ENCODE data around the gene RNF31. TPM values are rescaled to one million over a fixed set of nuclear protein-coding genes. Genes with fewer than 3 reads are reported as not detected.

Gene RNF31
- total RNA-seq, 2 experiments from 2014 or later, result 46.0 to 57.8 TPM

DNA sequence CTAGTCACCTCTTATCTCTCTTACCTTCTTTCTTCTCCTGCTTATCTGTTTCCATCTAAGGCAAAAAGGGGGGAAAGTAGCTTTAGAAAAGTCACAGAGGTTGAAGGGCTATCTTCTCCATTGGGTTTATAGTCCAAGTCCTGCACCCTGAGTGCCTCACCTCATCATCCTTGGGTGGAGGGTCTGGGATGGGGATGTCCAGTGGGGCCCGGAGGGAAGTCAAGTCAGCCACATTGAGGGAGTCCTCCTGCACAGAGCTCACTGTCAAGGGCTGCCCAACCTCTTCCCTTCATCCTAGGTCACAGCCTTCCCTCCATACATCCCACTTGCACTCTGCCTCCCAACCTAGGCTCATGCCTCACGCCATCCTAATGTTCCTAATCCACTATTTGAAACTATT is 2.1 kb upstream of the RNF31 start:
- no peaks in the 10 kb centered on the region for H3K27me3 Mint-ChIP-seq
- Histone ChIP-seq H3K4me3 (ENCODE audit: low read length) (peak overlapping the region; percentile 93), H3K27me3 (ENCODE audit: control insufficient read depth in 1 of 2, insufficient read depth in 2 of 2, low read length in 2 of 2) (no peaks in the 10 kb centered on the region), H3K36me3 (ENCODE audit: insufficient read depth, low read length) (peaks cover 49% of the 10 kb centered on the region), H3K4me1 (ENCODE audit: insufficient read depth, low read length) (peaks cover 63% of the 10 kb centered on the region), H3K27ac (ENCODE audit: low read depth in 1 of 2, low read length in 2 of 2) (no peak overlapping the region), H3K9me3 (ENCODE audit: control insufficient read depth in 1 of 2, insufficient read depth in 1 of 2, low read length in 2 of 2) (no peaks in the 10 kb centered on the region)
- H3K4me1 Mint-ChIP-seq (ENCODE audit: low read depth), result peaks cover 73% of the 10 kb centered on the region
- peak overlapping the region; percentile 99 for H3K4me3 Mint-ChIP-seq
- ChIA-PET POLR2A (interaction anchor here (0.6 to 8.1 kb wide), 6 partner anchors 9 to 89 kb away, joined by 3 to 154 read pairs (median 70); partner anchors contain the start of genes DCAF11, IRF9, NRL and PSME1), CTCF (interaction anchor here (1.2 to 2.1 kb wide), 2 partner anchors 16 to 36 kb away, joined by 3 to 20 read pairs; partner anchors contain the start of gene IRF9)
- ATAC-seq (ENCODE audit: poor library complexity), result no peak
- TF ChIP-seq CTCF (IDR thresholded peaks at IDR 0.05), result no peak
- H3K36me3 Mint-ChIP-seq (ENCODE audit: low read depth), result peaks cover 80% of the 10 kb centered on the region
- peak overlapping the region; percentile 90 for H3K27ac Mint-ChIP-seq
- no peaks in the 10 kb centered on the region for H3K9me3 Mint-ChIP-seq
- DNase-seq, result no peak
- intact Hi-C loops (cut with DNase I, micrococcal nuclease), result loop anchor here in 1 of 2 experiments (2.0 to 5.0 kb wide), 3 partner anchors 28 to 87 kb away; partner anchors contain the start of genes GMPR2, IPO4 and NEDD8

DNA sequence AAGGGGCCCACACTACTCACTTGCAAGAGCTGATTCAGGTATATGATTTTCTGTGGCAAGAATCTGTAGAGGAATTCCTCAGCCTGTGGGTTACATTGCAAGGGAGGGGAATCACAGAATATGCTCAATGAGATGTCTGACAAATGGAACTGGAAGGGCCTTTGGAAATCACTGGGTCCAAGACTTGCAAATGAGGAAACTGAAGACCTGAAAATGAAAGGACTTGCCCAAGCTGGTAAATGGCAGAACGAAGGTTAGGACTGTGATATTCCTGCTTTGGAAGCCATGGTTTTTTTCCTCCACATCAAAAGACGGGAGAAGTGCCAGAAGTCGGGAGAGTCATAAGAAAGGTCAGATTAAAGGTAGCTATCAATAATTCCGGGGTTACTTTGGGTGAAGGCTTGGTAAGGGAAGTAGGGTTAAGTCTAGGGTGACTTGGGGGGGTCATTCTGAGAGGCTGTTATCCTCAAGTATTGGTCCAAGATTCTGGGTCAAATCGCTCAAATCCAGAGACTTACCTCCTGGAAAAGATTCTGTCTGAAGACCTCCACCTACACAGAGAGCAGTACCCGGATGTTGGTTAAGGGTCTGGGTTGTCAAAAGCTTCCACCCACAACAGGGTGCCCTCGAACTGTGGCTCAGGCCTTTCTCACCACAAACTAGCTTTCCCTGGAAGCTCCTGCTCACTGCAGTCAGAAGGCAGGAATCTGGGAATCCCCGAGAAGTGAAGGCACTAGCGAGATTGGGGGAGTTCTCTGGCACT is 1.4 kb upstream of the RNF31 start:
- intact Hi-C loops (cut with DNase I, micrococcal nuclease), result loop anchor here (1.0 to 5.0 kb wide), 6 partner anchors 10 to 87 kb away; partner anchors contain the start of genes GMPR2 (in 2 of the 2), IPO4 (in 2 of the 2), NEDD8 (in 2 of the 2) and PSME1 (in 1 of the 2)
- Mint-ChIP-seq H3K27ac (peak overlapping the region; percentile 90), H3K4me1 (ENCODE audit: low read depth) (peaks cover 71% of the 10 kb centered on the region), H3K27me3 (no peaks in the 10 kb centered on the region), H3K4me3 (peak overlapping the region; percentile 99), H3K36me3 (ENCODE audit: low read depth) (peaks cover 82% of the 10 kb centered on the region), H3K9me3 (no peaks in the 10 kb centered on the region)
- TF ChIP-seq CTCF (IDR thresholded peaks at IDR 0.05), result no peak
- H3K9me3 ChIP-seq (ENCODE audit: control insufficient read depth in 1 of 2, insufficient read depth in 1 of 2, low read length in 2 of 2), result no peaks in the 10 kb centered on the region
- H3K27me3 ChIP-seq (ENCODE audit: control insufficient read depth in 1 of 2, insufficient read depth in 2 of 2, low read length in 2 of 2), result no peaks in the 10 kb centered on the region
- DNase-seq (peak in 3 of 14 experiments; percentile 22 to 35 (median 30)), ATAC-seq (ENCODE audit: poor library complexity) (no peak)
- peak overlapping the region; percentile 93 for H3K4me3 ChIP-seq (ENCODE audit: low read length)
- ChIA-PET CTCF (interaction anchor here (0.8 to 2.1 kb wide), 5 partner anchors 10 to 97 kb away, joined by 4 to 20 read pairs (median 5); partner anchors contain the start of genes IRF9, MDP1 and PSME1), POLR2A (interaction anchor here (0.7 to 8.1 kb wide), 20 partner anchors 10 to 1050 kb away, joined by 3 to 154 read pairs (median 9); partner anchors contain the start of genes C14orf119, CHMP4A, DCAF11 and IPO4)
- H3K27ac ChIP-seq (ENCODE audit: low read depth in 1 of 2, low read length in 2 of 2), result peak overlapping the region; percentile 76 to 82
- peaks cover 56% of the 10 kb centered on the region for H3K36me3 ChIP-seq (ENCODE audit: insufficient read depth, low read length)
- H3K4me1 ChIP-seq (ENCODE audit: insufficient read depth, low read length), result peaks cover 63% of the 10 kb centered on the region

GRCh38 chr14:24146453-24146977 is 783 bp upstream of the RNF31 start, which contains the start of gene PSME2:
Gene PSME2 (minus strand): TSS chr14:24146610. CDS start chr14:24146581, 29 bp downstream.
- intact Hi-C loops (cut with DNase I, micrococcal nuclease), result loop anchor here (1.0 to 5.0 kb wide), 5 partner anchors 10 to 86 kb away; partner anchors contain the start of genes GMPR2 (in 2 of the 2), IPO4 (in 2 of the 2), NEDD8 (in 2 of the 2) and PSME1 (in 1 of the 2)
- H3K27ac Mint-ChIP-seq, result peak within 1 kb of the TSS; percentile 90
- no peak for TF ChIP-seq CTCF (IDR thresholded peaks at IDR 0.05)
- peaks cover 82% of the 10 kb centered on the region for H3K36me3 Mint-ChIP-seq (ENCODE audit: low read depth)
- DNase-seq (peak; percentile 66 to 92 (median 74)), ATAC-seq (ENCODE audit: poor library complexity) (peak; percentile 48)
- H3K27me3 ChIP-seq (ENCODE audit: control insufficient read depth in 1 of 2, insufficient read depth in 2 of 2, low read length in 2 of 2), result no peaks in the 10 kb centered on the region
- peak within 1 kb of the TSS; percentile 93 for H3K4me3 ChIP-seq (ENCODE audit: low read length)
- H3K4me3 Mint-ChIP-seq, result peak within 1 kb of the TSS; percentile 99
- H3K4me1 ChIP-seq (ENCODE audit: insufficient read depth, low read length), result peaks cover 69% of the 10 kb centered on the region
- H3K4me1 Mint-ChIP-seq (ENCODE audit: low read depth), result peaks cover 67% of the 10 kb centered on the region
- H3K36me3 ChIP-seq (ENCODE audit: insufficient read depth, low read length), result peaks cover 62% of the 10 kb centered on the region
- ChIA-PET POLR2A (interaction anchor here (0.7 to 8.1 kb wide), 25 partner anchors 9 to 1051 kb away, joined by 3 to 154 read pairs (median 7); partner anchors contain the start of genes C14orf119, CHMP4A, DCAF11 and IPO4), CTCF (interaction anchor here (0.8 to 2.1 kb wide), 8 partner anchors 9 to 97 kb away, joined by 3 to 20 read pairs (median 4); partner anchors contain the start of genes DCAF11, IRF9, MDP1 and NRL)
- H3K27me3 Mint-ChIP-seq, result no peaks in the 10 kb centered on the region
- H3K9me3 Mint-ChIP-seq, result no peaks in the 10 kb centered on the region
- H3K9me3 ChIP-seq (ENCODE audit: control insufficient read depth in 1 of 2, insufficient read depth in 1 of 2, low read length in 2 of 2), result no peaks in the 10 kb centered on the region
- peak within 1 kb of the TSS; percentile 76 to 82 for H3K27ac ChIP-seq (ENCODE audit: low read depth in 1 of 2, low read length in 2 of 2)
